Measurements from ENCODE around the gene UQCRH.

UQCRH gene

GRCh38 chr1:46298387-46298786 lies 5.1 kb upstream of the UQCRH start:
- no peaks in the 10 kb centered on the region for H3K9me3 ChIP-seq (ENCODE audit: insufficient read depth, low read length)
- peaks cover 35% of the 10 kb centered on the region for H3K36me3 ChIP-seq (replicated peaks; ENCODE audit: low read depth, low read length)
- TF ChIP-seq CTCF (IDR thresholded peaks at IDR 0.05; ENCODE audit: low read depth, low read length) (no peak), EZH2phosphoT487 (IDR thresholded peaks at IDR 0.05; ENCODE audit: low read depth) (no peak)
- no peaks in the 10 kb centered on the region for H3K27me3 ChIP-seq (ENCODE audit: low read depth, low read length)
- H4K20me1 ChIP-seq (ENCODE audit: insufficient read depth, low read length): peaks cover 21% of the 10 kb centered on the region
- no peak overlapping the region for H2AFZ ChIP-seq (ENCODE audit: low read depth, low read length)
- no peak overlapping the region for H3K27ac ChIP-seq (ENCODE audit: low read length)
- no peak overlapping the region for H3K4me3 ChIP-seq (ENCODE audit: low read length)
- peaks cover 57% of the 10 kb centered on the region for H3K79me2 ChIP-seq (ENCODE audit: low read length)
- no peak overlapping the region for H3K9ac ChIP-seq (ENCODE audit: low read length)
- no peak overlapping the region for H3K4me2 ChIP-seq (ENCODE audit: low read length)
- peaks cover 9% of the 10 kb centered on the region for H3K4me1 ChIP-seq (ENCODE audit: low read length)

GRCh38 chr1:46300673-46301405 lies 2.7 kb upstream of the UQCRH start:
- TF ChIP-seq EZH2phosphoT487 (IDR thresholded peaks at IDR 0.05; ENCODE audit: low read depth) (no peak), CTCF (IDR thresholded peaks at IDR 0.05; ENCODE audit: low read depth, low read length) (no peak)
- Histone ChIP-seq H2AFZ (ENCODE audit: low read depth, low read length) (no peak overlapping the region), H3K36me3 (replicated peaks; ENCODE audit: low read depth, low read length) (peaks cover 35% of the 10 kb centered on the region), H3K4me3 (ENCODE audit: low read length) (peak overlapping the region; percentile 98), H3K27me3 (ENCODE audit: low read depth, low read length) (no peaks in the 10 kb centered on the region), H3K27ac (ENCODE audit: low read length) (no peak overlapping the region; the same call in 1 of the 2 replicates), H3K9me3 (ENCODE audit: insufficient read depth, low read length) (no peaks in the 10 kb centered on the region), H4K20me1 (ENCODE audit: insufficient read depth, low read length) (peaks cover 21% of the 10 kb centered on the region), H3K4me1 (ENCODE audit: low read length) (peaks cover 9% of the 10 kb centered on the region), H3K4me2 (ENCODE audit: low read length) (peak overlapping the region; percentile 82), H3K79me2 (ENCODE audit: low read length) (peaks cover 81% of the 10 kb centered on the region), H3K9ac (ENCODE audit: low read length) (peak overlapping the region; percentile 99)

- Histone ChIP-seq H3K36me3 (replicated peaks; ENCODE audit: low read depth, low read length) (peaks cover 37% of the 10 kb centered on the region), H3K27ac (ENCODE audit: low read length) (peak overlapping the region; percentile 93), H2AFZ (ENCODE audit: low read depth, low read length) (no peak overlapping the region), H4K20me1 (ENCODE audit: insufficient read depth, low read length) (peaks cover 21% of the 10 kb centered on the region), H3K27me3 (ENCODE audit: low read depth, low read length) (no peaks in the 10 kb centered on the region), H3K4me2 (ENCODE audit: low read length) (peak overlapping the region; percentile 82), H3K9ac (ENCODE audit: low read length) (peak overlapping the region; percentile 99), H3K79me2 (ENCODE audit: low read length) (peaks cover 87% of the 10 kb centered on the region), H3K4me1 (ENCODE audit: low read length) (peaks cover 13% of the 10 kb centered on the region), H3K9me3 (ENCODE audit: insufficient read depth, low read length) (no peaks in the 10 kb centered on the region), H3K4me3 (ENCODE audit: low read length) (peak overlapping the region; percentile 98)
- TF ChIP-seq CTCF (IDR thresholded peaks at IDR 0.05; ENCODE audit: low read depth, low read length) (no peak), EZH2phosphoT487 (IDR thresholded peaks at IDR 0.05; ENCODE audit: low read depth) (no peak)
Measured at GRCh38 chr1:46301406-46301807, 2.1 kb upstream of the UQCRH start.

GRCh38 chr1:46301808-46302640 lies 1.5 kb upstream of the UQCRH start:
- H3K9ac ChIP-seq (ENCODE audit: low read length): peak overlapping the region; percentile 99
- TF ChIP-seq EZH2phosphoT487 (IDR thresholded peaks at IDR 0.05; ENCODE audit: low read depth) (no peak), CTCF (IDR thresholded peaks at IDR 0.05; ENCODE audit: low read depth, low read length) (peak; percentile 45)
- peaks cover 26% of the 10 kb centered on the region for H4K20me1 ChIP-seq (ENCODE audit: insufficient read depth, low read length)
- no peaks in the 10 kb centered on the region for H3K9me3 ChIP-seq (ENCODE audit: insufficient read depth, low read length)
- H3K79me2 ChIP-seq (ENCODE audit: low read length): peaks cover 93% of the 10 kb centered on the region
- peak overlapping the region; percentile 98 for H3K4me3 ChIP-seq (ENCODE audit: low read length)
- peak overlapping the region; percentile 82 for H3K4me2 ChIP-seq (ENCODE audit: low read length)
- H3K36me3 ChIP-seq (replicated peaks; ENCODE audit: low read depth, low read length): peaks cover 34% of the 10 kb centered on the region
- H3K4me1 ChIP-seq (ENCODE audit: low read length): peaks cover 13% of the 10 kb centered on the region
- H3K27ac ChIP-seq (ENCODE audit: low read length): peak overlapping the region; percentile 93
- no peak overlapping the region for H2AFZ ChIP-seq (ENCODE audit: low read depth, low read length)
- H3K27me3 ChIP-seq (ENCODE audit: low read depth, low read length): no peaks in the 10 kb centered on the region

All from OCI-LY3 (cell line).